ENCODE data around the gene PICK1.

The PICK1 gene

DNA sequence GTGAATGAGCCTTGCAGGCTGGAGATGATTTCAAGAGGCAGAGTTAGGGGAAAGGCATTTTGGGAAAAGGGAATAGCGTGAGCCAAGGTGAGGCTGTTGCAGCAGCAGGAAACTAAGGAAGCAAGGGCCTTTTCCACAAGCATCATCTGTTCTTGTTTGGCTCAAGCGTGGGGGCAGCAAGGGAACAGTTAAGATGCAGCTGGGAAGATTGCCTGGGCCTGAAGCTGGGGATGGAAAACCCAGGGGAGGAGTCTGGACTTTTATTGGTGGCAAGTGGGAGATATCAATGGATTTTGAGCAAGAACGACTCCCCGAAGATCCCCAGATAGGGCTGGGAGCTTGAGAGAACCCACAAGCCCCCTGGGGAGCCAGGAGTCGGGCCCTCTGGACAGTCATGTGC is 27.3 kb upstream of the PICK1 start:
- Histone ChIP-seq H3K79me2 (ENCODE audit: control insufficient read depth, insufficient read depth, low read length, poor library complexity) (peaks cover 3% of the 10 kb centered on the region), H2BK120ac (ENCODE audit: insufficient read depth, low read length, poor library complexity) (no peak overlapping the region), H4K12ac (ENCODE audit: low read depth, low read length) (no peak overlapping the region), H2AK5ac (ENCODE audit: low read length) (no peak overlapping the region), H2BK12ac (ENCODE audit: low read length) (no peak overlapping the region), H2BK5ac (ENCODE audit: low read depth, low read length, poor library complexity) (no peak overlapping the region), H3K36me3 (ENCODE audit: control insufficient read depth in 1 of 2, insufficient read depth in 2 of 2, low read length in 2 of 2) (no peaks in the 10 kb centered on the region), H4K91ac (ENCODE audit: low read depth, low read length) (no peak overlapping the region), H3K14ac (ENCODE audit: low read length) (no peak overlapping the region), H3K18ac (ENCODE audit: low read length) (no peak overlapping the region), H3K27ac (ENCODE audit: low read depth, low read length) (no peak overlapping the region), H3K9me3 (ENCODE audit: insufficient read depth, low read depth, low read length) (no peaks in the 10 kb centered on the region), H2AFZ (ENCODE audit: insufficient read depth, low read length, poor library complexity) (no peak overlapping the region), H3K79me1 (ENCODE audit: low read length) (peaks cover 12% of the 10 kb centered on the region), H3K4me2 (ENCODE audit: low read length) (no peak overlapping the region), H3K4me3 (ENCODE audit: low read depth, low read length) (no peak overlapping the region), H3K4ac (ENCODE audit: low read depth, low read length) (no peak overlapping the region), H4K8ac (ENCODE audit: low read depth, low read length) (no peak overlapping the region), H3K23ac (ENCODE audit: low read length) (no peak overlapping the region), H3K9ac (ENCODE audit: low read length) (no peak overlapping the region), H3K4me1 (ENCODE audit: control insufficient read depth in 1 of 2, insufficient read depth in 2 of 2, low read length in 2 of 2) (peaks cover 19 to 23% of the 10 kb centered on the region in 2 experiments), H3K27me3 (ENCODE audit: insufficient read depth, low read length) (no peaks in the 10 kb centered on the region)
- DNase-seq: no peak
- WGBS (ENCODE audit: extremely low coverage, insufficient coverage, insufficient read length): no CpG with 5 or more reads among the region's 5 CpGs

DNA sequence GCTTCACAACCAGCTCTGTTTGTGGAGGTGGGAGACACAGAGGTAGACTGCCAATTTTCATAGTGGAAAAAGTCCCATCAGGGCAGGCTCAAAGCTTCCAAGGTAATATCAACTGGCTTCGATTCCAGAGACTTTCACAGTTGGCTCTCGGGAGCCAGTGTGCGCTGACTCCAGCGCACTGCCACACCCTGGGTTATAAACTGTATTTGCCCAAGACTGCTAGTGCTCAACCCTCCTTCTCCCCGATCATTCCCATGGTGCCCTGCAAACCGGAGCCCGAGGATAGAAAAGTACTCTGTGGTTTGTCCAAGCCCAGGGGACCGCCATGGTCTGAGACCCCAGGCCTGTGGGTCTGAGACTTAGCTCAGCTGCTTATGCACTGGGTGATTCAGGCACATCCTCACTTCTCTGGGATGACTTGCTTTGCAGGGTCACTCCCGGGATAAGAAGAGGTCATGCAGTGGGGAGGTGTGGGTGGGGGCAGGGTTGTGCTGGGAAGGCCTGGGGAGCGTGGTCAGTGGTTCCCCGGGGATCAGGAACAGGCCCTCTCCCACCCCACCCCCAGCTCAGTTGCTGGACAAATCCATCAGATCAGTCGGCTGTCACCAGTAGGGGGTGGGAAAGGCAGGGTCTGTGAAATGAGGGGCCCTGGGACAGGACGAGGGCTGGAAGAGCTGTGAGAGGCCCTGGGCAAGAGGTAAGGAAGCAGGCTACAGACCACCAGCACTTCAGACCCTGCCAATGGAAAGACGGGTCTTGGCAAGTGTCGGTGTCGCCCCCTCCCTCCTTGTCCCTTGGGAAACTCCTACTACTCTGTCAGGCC is 26.7 kb upstream of the PICK1 start:
- Histone ChIP-seq H2BK12ac (ENCODE audit: low read length) (no peak overlapping the region), H2BK120ac (ENCODE audit: insufficient read depth, low read length, poor library complexity) (no peak overlapping the region), H4K8ac (ENCODE audit: low read depth, low read length) (no peak overlapping the region), H3K79me2 (ENCODE audit: control insufficient read depth, insufficient read depth, low read length, poor library complexity) (peaks cover 3% of the 10 kb centered on the region), H3K4me2 (ENCODE audit: low read length) (no peak overlapping the region), H3K27ac (ENCODE audit: low read depth, low read length) (no peak overlapping the region), H3K9ac (ENCODE audit: low read length) (no peak overlapping the region), H3K23ac (ENCODE audit: low read length) (no peak overlapping the region), H4K12ac (ENCODE audit: low read depth, low read length) (no peak overlapping the region), H3K4me3 (ENCODE audit: low read depth, low read length) (no peak overlapping the region), H3K36me3 (ENCODE audit: control insufficient read depth in 1 of 2, insufficient read depth in 2 of 2, low read length in 2 of 2) (no peaks in the 10 kb centered on the region), H3K14ac (ENCODE audit: low read length) (no peak overlapping the region), H3K4ac (ENCODE audit: low read depth, low read length) (no peak overlapping the region), H4K91ac (ENCODE audit: low read depth, low read length) (no peak overlapping the region), H3K9me3 (ENCODE audit: insufficient read depth, low read depth, low read length) (no peaks in the 10 kb centered on the region), H3K79me1 (ENCODE audit: low read length) (peaks cover 12% of the 10 kb centered on the region), H3K4me1 (ENCODE audit: control insufficient read depth in 1 of 2, insufficient read depth in 2 of 2, low read length in 2 of 2) (peaks cover 22 to 25% of the 10 kb centered on the region in 2 experiments), H3K27me3 (ENCODE audit: insufficient read depth, low read length) (no peaks in the 10 kb centered on the region), H2BK5ac (ENCODE audit: low read depth, low read length, poor library complexity) (no peak overlapping the region), H2AK5ac (ENCODE audit: low read length) (no peak overlapping the region), H2AFZ (ENCODE audit: insufficient read depth, low read length, poor library complexity) (no peak overlapping the region), H3K18ac (ENCODE audit: low read length) (no peak overlapping the region)
- WGBS (ENCODE audit: extremely low coverage, insufficient coverage, insufficient read length): no CpG with 5 or more reads among the region's 16 CpGs
- no peak for DNase-seq

DNA sequence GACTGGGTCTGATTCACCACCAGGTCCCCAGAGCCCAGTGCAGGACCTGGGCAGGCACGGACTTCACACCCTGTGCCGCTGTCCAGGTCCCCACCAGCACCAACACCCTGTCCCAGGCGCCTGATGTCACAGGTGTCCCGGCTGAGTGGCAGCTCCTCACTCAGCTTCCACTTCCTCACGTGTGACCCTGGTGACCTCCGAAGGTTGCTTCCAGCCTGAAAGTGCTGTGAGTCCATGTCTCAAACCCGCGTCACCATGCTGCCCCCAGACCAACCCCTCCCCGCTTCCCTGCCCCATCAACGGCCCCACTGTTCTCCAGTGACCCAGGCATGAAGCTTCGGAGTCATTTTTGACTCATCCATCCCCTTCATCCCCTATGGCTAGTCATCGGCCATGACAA is 25.7 kb upstream of the PICK1 start:
- Histone ChIP-seq H3K36me3 (ENCODE audit: control insufficient read depth in 1 of 2, insufficient read depth in 2 of 2, low read length in 2 of 2) (no peaks in the 10 kb centered on the region), H2AFZ (ENCODE audit: insufficient read depth, low read length, poor library complexity) (no peak overlapping the region), H3K4me1 (ENCODE audit: control insufficient read depth in 1 of 2, insufficient read depth in 2 of 2, low read length in 2 of 2) (peaks cover 22 to 27% of the 10 kb centered on the region in 2 experiments), H3K14ac (ENCODE audit: low read length) (no peak overlapping the region), H4K8ac (ENCODE audit: low read depth, low read length) (no peak overlapping the region), H3K4me3 (ENCODE audit: low read depth, low read length) (no peak overlapping the region), H2AK5ac (ENCODE audit: low read length) (no peak overlapping the region), H3K18ac (ENCODE audit: low read length) (no peak overlapping the region), H2BK12ac (ENCODE audit: low read length) (no peak overlapping the region), H3K9ac (ENCODE audit: low read length) (no peak overlapping the region), H3K27ac (ENCODE audit: low read depth, low read length) (no peak overlapping the region), H2BK5ac (ENCODE audit: low read depth, low read length, poor library complexity) (no peak overlapping the region), H3K27me3 (ENCODE audit: insufficient read depth, low read length) (no peaks in the 10 kb centered on the region), H3K79me2 (ENCODE audit: control insufficient read depth, insufficient read depth, low read length, poor library complexity) (peaks cover 3% of the 10 kb centered on the region), H4K91ac (ENCODE audit: low read depth, low read length) (no peak overlapping the region), H2BK120ac (ENCODE audit: insufficient read depth, low read length, poor library complexity) (no peak overlapping the region), H3K23ac (ENCODE audit: low read length) (no peak overlapping the region), H3K4me2 (ENCODE audit: low read length) (no peak overlapping the region), H3K4ac (ENCODE audit: low read depth, low read length) (no peak overlapping the region), H3K9me3 (ENCODE audit: insufficient read depth, low read depth, low read length) (no peaks in the 10 kb centered on the region), H3K79me1 (ENCODE audit: low read length) (peaks cover 13% of the 10 kb centered on the region), H4K12ac (ENCODE audit: low read depth, low read length) (no peak overlapping the region)
- DNase-seq: no peak
- no CpG with 5 or more reads among the region's 12 CpGs for WGBS (ENCODE audit: extremely low coverage, insufficient coverage, insufficient read length)

DNA sequence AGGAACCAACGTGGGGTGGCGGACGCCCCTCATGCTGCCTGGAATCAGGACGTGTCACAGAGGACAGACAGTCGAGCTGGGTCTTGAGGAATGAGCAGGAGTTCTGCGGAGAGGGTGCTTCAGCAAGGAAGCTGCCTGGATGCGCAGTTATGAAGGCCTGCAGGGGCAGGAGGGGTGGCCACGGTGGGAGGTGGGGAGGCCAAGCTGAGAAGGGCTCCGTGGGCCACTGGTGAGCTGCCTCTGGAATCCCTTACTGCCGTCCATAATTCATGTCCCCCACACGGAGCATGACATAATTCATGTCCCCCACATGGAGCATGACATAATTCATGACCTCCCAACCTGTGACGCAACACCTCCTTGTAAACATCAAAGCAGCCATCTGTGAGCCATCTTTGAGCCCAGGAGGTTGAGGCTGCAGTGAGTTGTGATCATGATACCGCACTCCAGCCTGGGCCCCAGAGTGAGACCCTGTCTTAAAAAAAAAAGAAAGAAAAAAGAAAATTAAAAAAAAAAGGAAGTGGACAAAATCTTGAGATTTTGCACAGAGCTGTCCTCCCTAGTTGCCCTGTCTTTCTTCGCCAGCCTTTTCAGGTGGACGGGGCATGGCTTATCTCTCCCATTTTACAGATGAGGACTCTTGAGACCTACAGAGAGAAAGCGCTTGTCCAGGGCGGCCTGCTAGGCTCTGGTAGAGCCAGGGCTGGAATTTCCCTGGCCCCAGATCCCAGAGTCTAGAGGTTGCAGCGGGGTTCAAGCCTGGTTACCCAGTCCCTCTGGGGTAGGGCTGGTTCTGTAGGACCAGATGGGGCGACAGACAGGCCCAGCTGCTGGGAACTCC is 24.3 kb upstream of the PICK1 start:
- no peak overlapping the region for H3K4me2 ChIP-seq (ENCODE audit: low read length)
- peak overlapping the region; percentile 59 for H4K91ac ChIP-seq (ENCODE audit: low read depth, low read length)
- no peaks in the 10 kb centered on the region for H3K9me3 ChIP-seq (ENCODE audit: insufficient read depth, low read depth, low read length)
- no peak overlapping the region for H3K27ac ChIP-seq (ENCODE audit: low read depth, low read length)
- peak overlapping the region; percentile 85 for H2AK5ac ChIP-seq (ENCODE audit: low read length)
- H3K14ac ChIP-seq (ENCODE audit: low read length): peak overlapping the region; percentile 40
- H2BK5ac ChIP-seq (ENCODE audit: low read depth, low read length, poor library complexity): peak overlapping the region; percentile 7
- no peak overlapping the region for H3K9ac ChIP-seq (ENCODE audit: low read length)
- no peaks in the 10 kb centered on the region for H3K27me3 ChIP-seq (ENCODE audit: insufficient read depth, low read length)
- no CpG with 5 or more reads among the region's 19 CpGs for WGBS (ENCODE audit: extremely low coverage, insufficient coverage, insufficient read length)
- peak overlapping the region; percentile 30 for H3K18ac ChIP-seq (ENCODE audit: low read length)
- H3K79me1 ChIP-seq (ENCODE audit: low read length): peaks cover 14% of the 10 kb centered on the region
- peak overlapping the region; percentile 54 for H2BK12ac ChIP-seq (ENCODE audit: low read length)
- H3K4ac ChIP-seq (ENCODE audit: low read depth, low read length): no peak overlapping the region
- peak overlapping the region; percentile 30 for H4K8ac ChIP-seq (ENCODE audit: low read depth, low read length)
- no peaks in the 10 kb centered on the region for H3K36me3 ChIP-seq (ENCODE audit: control insufficient read depth in 1 of 2, insufficient read depth in 2 of 2, low read length in 2 of 2)
- no peak overlapping the region for H2AFZ ChIP-seq (ENCODE audit: insufficient read depth, low read length, poor library complexity)
- DNase-seq: peak in 1 of 2 donors; percentile 22
- no peak overlapping the region for H3K23ac ChIP-seq (ENCODE audit: low read length)
- no peak overlapping the region for H3K4me3 ChIP-seq (ENCODE audit: low read depth, low read length)
- H4K12ac ChIP-seq (ENCODE audit: low read depth, low read length): no peak overlapping the region
- peaks cover 22 to 27% of the 10 kb centered on the region in 2 experiments for H3K4me1 ChIP-seq (ENCODE audit: control insufficient read depth in 1 of 2, insufficient read depth in 2 of 2, low read length in 2 of 2)
- H2BK120ac ChIP-seq (ENCODE audit: insufficient read depth, low read length, poor library complexity): peak overlapping the region; percentile 45
- peaks cover 3% of the 10 kb centered on the region for H3K79me2 ChIP-seq (ENCODE audit: control insufficient read depth, insufficient read depth, low read length, poor library complexity)
